CD4-positive, CD25-positive, alpha-beta regulatory T cell (primary cell): Measurements from ENCODE around the gene TIAM2. TPM values are rescaled to one million over a fixed set of nuclear protein-coding genes. Genes with fewer than 3 reads are reported as not detected.

Source experiments
- ATAC-seq, 2 donors: fragments of 150-1000 bp; cut with Tn5 transposase; one replicate each; pipeline ENCODE4 v1.10.0; 2021; ENCODE audit warnings: low read depth in 2 of 2, moderate number of reproducible peaks in 2 of 2, moderate library complexity in 1 of 2
- DNase-seq, 3 donors: peaks; one replicate each; pipeline versions ENCODE4 v3.0.0 to v3.0.0-alpha.2; 2012 to 2022; ENCODE audit warnings: mixed read lengths in 1 of 3
- H3K27ac ChIP-seq: one replicate; pipeline ENCODE4 v1.7.0; 2013; ENCODE audit warnings: mild to moderate bottlenecking, low read length; ENCODE audit not compliant: insufficient read depth, poor library complexity, severe bottlenecking
- H3K27me3 ChIP-seq: one replicate; pipeline ENCODE4 v1.7.0; 2013; ENCODE audit warnings: low read length; ENCODE audit not compliant: control insufficient read depth, insufficient read depth
- H3K36me3 ChIP-seq: one replicate; pipeline ENCODE4 v1.7.0; 2013; ENCODE audit warnings: mild to moderate bottlenecking, low read length, moderate library complexity; ENCODE audit not compliant: control insufficient read depth, insufficient read depth
- H3K4me1 ChIP-seq: 2 replicates; pipeline ENCODE4 v1.7.0; 2013; ENCODE audit warnings: mild to moderate bottlenecking, low read length; ENCODE audit not compliant: insufficient read depth, control insufficient read depth, poor library complexity, severe bottlenecking
- H3K4me3 ChIP-seq: one replicate; pipeline ENCODE4 v1.7.0; 2013; ENCODE audit warnings: low read depth, mild to moderate bottlenecking, low read length, moderate library complexity
- H3K9me3 ChIP-seq, 2 experiments: 1 replicate in 1 of 2; 2 replicates in 1 of 2; pipeline ENCODE4 v1.7.0; 2013; ENCODE audit warnings: low read length in 2 of 2, mild to moderate bottlenecking in 1 of 2, moderate library complexity in 1 of 2; ENCODE audit not compliant: control insufficient read depth in 2 of 2
- H3K27ac Mint-ChIP-seq, 3 donors: one replicate each; pipeline ENCODE4 v1.8.0; 2020 to 2022; ENCODE audit warnings: mild to moderate bottlenecking in 3 of 3, mixed read lengths in 3 of 3, moderate library complexity in 2 of 3
- H3K27me3 Mint-ChIP-seq: one replicate; pipeline ENCODE4 v1.8.0; 2022; ENCODE audit warnings: mild to moderate bottlenecking, mixed read lengths
- H3K36me3 Mint-ChIP-seq: one replicate; pipeline ENCODE4 v1.8.0; 2020; ENCODE audit warnings: mixed read lengths
- H3K4me1 Mint-ChIP-seq, 4 donors: one replicate each; pipeline ENCODE4 v1.8.0; 2020 to 2022; ENCODE audit warnings: mixed read lengths in 4 of 4, mild to moderate bottlenecking in 1 of 4
- H3K4me3 Mint-ChIP-seq, 4 donors: one replicate each; pipeline ENCODE4 v1.8.0; 2020 to 2022; ENCODE audit warnings: mild to moderate bottlenecking in 4 of 4, mixed read lengths in 4 of 4, moderate library complexity in 3 of 4
- H3K9me3 Mint-ChIP-seq, 7 donors: one replicate each; pipeline ENCODE4 v1.8.0; 2020 to 2022; ENCODE audit warnings: mixed read lengths in 7 of 7, mild to moderate bottlenecking in 3 of 7, moderate library complexity in 2 of 7
- polyA plus RNA-seq, 4 donors: library from polyadenylated mRNA; unstranded; fragments of 300-500 nt; fragmentation: Illumina TruSeq; gene quantifications; one replicate each; pipeline ENCODE4 v1.2.3, GENCODE V29; 2021
- total RNA-seq: library from RNA; stranded (reverse); gene quantifications from one replicate; pipeline ENCODE4 v1.2.3, GENCODE V29; 2022

TIAM2 gene
- total and polyA plus RNA-seq, 5 donors from 2014 or later, result 0.66 to 5.9 (median 1.3) TPM

DNA sequence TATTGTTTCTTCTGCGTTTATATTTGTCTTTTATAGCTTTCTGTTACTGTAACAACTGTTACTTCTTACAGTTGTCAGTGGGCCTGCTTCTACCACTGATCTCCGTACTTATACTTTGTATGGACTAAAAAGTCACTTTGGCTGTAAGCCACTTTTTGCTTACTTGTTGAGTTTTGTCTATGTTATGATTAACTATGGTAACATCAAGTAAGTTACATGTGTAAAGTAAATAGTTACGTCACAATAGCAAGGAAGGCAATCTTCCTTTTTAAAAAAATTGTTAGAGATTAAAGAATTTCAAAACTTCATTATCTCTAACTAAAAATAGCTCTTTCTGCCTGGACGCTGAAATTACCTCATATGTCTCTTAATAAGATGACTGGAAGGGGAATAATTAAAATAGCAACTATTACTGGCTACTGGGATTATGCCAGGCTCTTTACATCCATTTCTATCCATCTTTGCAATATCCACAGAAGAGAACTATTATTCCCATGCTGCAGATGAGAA, 308.3 kb downstream of the TIAM2 start:
- H3K4me1 ChIP-seq, result no peaks in the 10 kb centered on the region
- H3K36me3 ChIP-seq, result peaks cover 38% of the 10 kb centered on the region
- peaks cover 15 to 34% (median 28%) of the 10 kb centered on the region in 4 donors for H3K4me1 Mint-ChIP-seq
- no peak overlapping the region for H3K27ac Mint-ChIP-seq
- H3K27ac ChIP-seq, result no peak overlapping the region
- H3K36me3 Mint-ChIP-seq, result peaks cover 26% of the 10 kb centered on the region
- H3K9me3 Mint-ChIP-seq, result peaks cover 0 to 1% (median 0%) of the 10 kb centered on the region in 7 donors
- no peaks in the 10 kb centered on the region for H3K27me3 ChIP-seq
- H3K4me3 Mint-ChIP-seq, result no peak overlapping the region
- no peak overlapping the region for H3K4me3 ChIP-seq
- no peaks in the 10 kb centered on the region for H3K9me3 ChIP-seq
- DNase-seq (no peak), ATAC-seq (no peak)
- no peaks in the 10 kb centered on the region for H3K27me3 Mint-ChIP-seq

DNA sequence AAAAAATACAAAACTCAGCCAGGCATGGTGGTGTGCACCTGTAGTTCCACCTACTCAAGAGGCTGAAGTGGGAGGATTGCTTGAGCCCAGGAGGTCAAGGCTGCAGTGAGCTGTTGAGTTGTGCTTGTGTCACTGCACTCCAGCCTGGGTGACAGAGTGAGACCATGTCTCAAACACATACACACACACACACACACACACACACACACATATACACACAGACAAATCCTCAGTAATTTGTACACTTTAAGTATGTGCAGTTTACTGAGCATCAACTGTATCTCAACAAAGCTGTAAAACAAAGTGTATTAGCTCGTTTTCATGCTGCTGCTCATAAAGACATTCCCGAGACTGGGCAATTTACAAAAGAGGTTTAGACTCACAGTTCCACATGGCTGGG, 311.8 kb downstream of the TIAM2 start:
- peaks cover 45% of the 10 kb centered on the region for H3K36me3 ChIP-seq
- Mint-ChIP-seq H3K27ac (no peak overlapping the region), H3K4me3 (peak overlapping the region in 1 of 4 donors; percentile 76), H3K27me3 (no peaks in the 10 kb centered on the region), H3K9me3 (peaks cover 0 to 1% (median 0%) of the 10 kb centered on the region in 7 donors), H3K36me3 (peaks cover 24% of the 10 kb centered on the region), H3K4me1 (peaks cover 28 to 43% (median 40%) of the 10 kb centered on the region in 4 donors)
- DNase-seq, result no peak
- no peak overlapping the region for H3K27ac ChIP-seq
- no peak overlapping the region for H3K4me3 ChIP-seq
- H3K4me1 ChIP-seq, result no peaks in the 10 kb centered on the region
- no peak for ATAC-seq
- H3K27me3 ChIP-seq, result no peaks in the 10 kb centered on the region
- no peaks in the 10 kb centered on the region for H3K9me3 ChIP-seq
